Mucosa of descending colon (tissue), 3 donors: ENCODE data around the gene KIF21B. TPM values are rescaled to one million over a fixed set of nuclear protein-coding genes. Genes with fewer than 3 reads are reported as not detected.

Source experiments
- ATAC-seq: fragments of 200-7000 bp; cut with Tn5 transposase; one replicate; pipeline ENCODE4 v1.9.1; 2020; ENCODE audit warnings: mild to moderate bottlenecking, moderate library complexity
- DNase-seq, 3 donors: peaks; one replicate each; pipeline ENCODE4 v3.0.0-alpha.2; 2020
- H3K36me3 ChIP-seq: fragments of 200-600 bp; one replicate; pipeline ENCODE4 v1.8.0; 2021; ENCODE audit warnings: low read depth, mild to moderate bottlenecking
- H3K4me1 ChIP-seq: fragments of 200-600 bp; one replicate; pipeline ENCODE4 v1.8.0; 2021; ENCODE audit warnings: low read depth, mild to moderate bottlenecking
- H3K4me3 ChIP-seq: fragments of 200-600 bp; one replicate; pipeline ENCODE4 v1.8.0; 2021; ENCODE audit warnings: mild to moderate bottlenecking
- H3K9me3 ChIP-seq: fragments of 200-600 bp; one replicate; pipeline ENCODE4 v1.8.0; 2021; ENCODE audit warnings: mild to moderate bottlenecking
- CTCF ChIP-seq: fragments of 200-600 bp; IDR thresholded peaks from one replicate; pipeline ENCODE4 v1.8.0; 2022; ENCODE audit warnings: antibody characterized with exemption, mild to moderate bottlenecking
- intact Hi-C, 2 donors: fragments of 100-400 bp; cut with DNase I in 1 of 2; cut with micrococcal nuclease in 1 of 2; formaldehyde crosslinking; loops; one replicate each; pipeline versions ENCODE4 v1.11.0 to v1.11.1; 2022; cut with DNase I, micrococcal nuclease
- total RNA-seq, 3 donors: library from RNA; stranded (reverse); fragmentation: NEBNext Ultra II Directional in 2 of 3; extraction: Animal tissue kit (Norgen Biotek cat#: 25700) in 2 of 3; gene quantifications; one replicate each; pipeline versions ENCODE4 v1.2.1 to v1.2.4, GENCODE V29; 2021 to 2023
- donor health status: DM: no; HTN: no; CAD: no; lungs with moderate emphysema.
- donor health status: DM: no; HTN: no; CAD: no.
- donor health status: DM: no; HTN: yes; CAD: no.

Gene KIF21B
- total RNA-seq, 3 donors from 2014 or later, result 3.2 to 10.5 (median 4.0) TPM

GRCh38 chr1:200921571-200922110 is 101.9 kb downstream of the KIF21B start:
- TF ChIP-seq CTCF, result no peak
- Histone ChIP-seq H3K9me3 (no peaks in the 10 kb centered on the region), H3K4me1 (peaks cover 3% of the 10 kb centered on the region), H3K4me3 (no peak overlapping the region), H3K36me3 (no peaks in the 10 kb centered on the region)
- ATAC-seq, result no peak
- intact Hi-C loops, result no loop called here
- DNase-seq, result no peak

Other genes with a start within 250 kb of the KIF21B start
- gene GPR25, start 150.7 kb downstream of the KIF21B start, total RNA-seq, result not detected
- 100 to 1,000 TPM in 2 of 3 donors, 10 to 100 TPM in 1; 82.0 to 238 (median 171) TPM for gene INAVA, start 128.8 kb downstream of the KIF21B start, total RNA-seq
- gene CACNA1S, start 88.7 kb upstream of the KIF21B start, total RNA-seq, result not detected
- not detected for gene ASCL5, start 103.5 kb upstream of the KIF21B start, total RNA-seq
- 10 to 100 TPM; 19.1 to 38.9 (median 24.1) TPM for gene TMEM9, start 130.8 kb upstream of the KIF21B start, total RNA-seq
- gene IGFN1, start 167.1 kb upstream of the KIF21B start, total RNA-seq, result under 1 TPM; 0.03 to 0.32 (median 0.10) TPM